Measurements from ENCODE around the gene S100A4.

S100A4 gene

DNA sequence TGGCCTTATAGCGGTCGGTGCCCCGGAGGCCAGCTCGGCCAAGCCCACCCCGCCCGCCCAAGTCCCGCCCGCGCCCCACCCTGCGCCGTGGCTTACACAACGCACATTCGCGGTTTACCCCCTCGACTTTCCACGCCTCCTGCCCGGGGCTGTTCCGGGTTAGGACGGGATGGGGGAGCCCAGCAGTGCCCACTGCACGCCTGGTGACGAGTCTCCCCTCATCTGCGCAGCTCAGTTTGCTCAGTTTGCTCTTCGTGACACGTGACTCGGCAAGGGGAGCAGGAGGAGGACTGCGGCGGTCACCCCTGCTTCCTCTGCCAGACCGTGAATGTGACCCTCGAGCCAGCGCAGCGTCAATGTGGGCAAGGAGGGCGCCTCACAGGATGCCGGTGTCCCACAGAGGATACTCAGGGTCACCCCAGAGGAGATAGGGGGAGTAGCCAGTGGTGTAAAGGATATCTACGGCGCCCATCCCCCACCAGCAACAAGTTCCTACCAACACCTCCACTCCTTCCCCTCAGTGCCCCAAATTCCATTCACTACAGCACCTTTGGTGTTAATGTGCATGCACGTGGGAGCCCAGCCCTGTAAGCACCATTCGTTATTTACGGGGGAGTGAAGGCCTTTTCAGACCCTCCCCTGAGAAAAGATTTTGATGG, 9.5 kb downstream of the S100A4 start:
- Histone ChIP-seq H3K4me1 (ENCODE audit: low read depth, poor library complexity, severe bottlenecking) (peaks cover 16% of the 10 kb centered on the region), H4K20me1 (ENCODE audit: insufficient read depth) (no peaks in the 10 kb centered on the region), H3K9ac (peak overlapping the region; percentile 76), H3K4me2 (peak overlapping the region; percentile 91), H3K79me2 (ENCODE audit: insufficient read depth, low read depth) (no peaks in the 10 kb centered on the region), H3K27me3 (ENCODE audit: insufficient read depth, low read depth) (no peaks in the 10 kb centered on the region), H3K36me3 (ENCODE audit: insufficient read depth) (no peaks in the 10 kb centered on the region), H3K27ac (peak overlapping the region; percentile 58), H3K4me3 (IDR thresholded peaks at IDR 0.05; ENCODE audit: insufficient read depth, low read depth, low read length) (peak overlapping the region; percentile 95), H2AFZ (ENCODE audit: low read depth) (peak overlapping the region; percentile 84)
- TF ChIP-seq, protein P1, sequence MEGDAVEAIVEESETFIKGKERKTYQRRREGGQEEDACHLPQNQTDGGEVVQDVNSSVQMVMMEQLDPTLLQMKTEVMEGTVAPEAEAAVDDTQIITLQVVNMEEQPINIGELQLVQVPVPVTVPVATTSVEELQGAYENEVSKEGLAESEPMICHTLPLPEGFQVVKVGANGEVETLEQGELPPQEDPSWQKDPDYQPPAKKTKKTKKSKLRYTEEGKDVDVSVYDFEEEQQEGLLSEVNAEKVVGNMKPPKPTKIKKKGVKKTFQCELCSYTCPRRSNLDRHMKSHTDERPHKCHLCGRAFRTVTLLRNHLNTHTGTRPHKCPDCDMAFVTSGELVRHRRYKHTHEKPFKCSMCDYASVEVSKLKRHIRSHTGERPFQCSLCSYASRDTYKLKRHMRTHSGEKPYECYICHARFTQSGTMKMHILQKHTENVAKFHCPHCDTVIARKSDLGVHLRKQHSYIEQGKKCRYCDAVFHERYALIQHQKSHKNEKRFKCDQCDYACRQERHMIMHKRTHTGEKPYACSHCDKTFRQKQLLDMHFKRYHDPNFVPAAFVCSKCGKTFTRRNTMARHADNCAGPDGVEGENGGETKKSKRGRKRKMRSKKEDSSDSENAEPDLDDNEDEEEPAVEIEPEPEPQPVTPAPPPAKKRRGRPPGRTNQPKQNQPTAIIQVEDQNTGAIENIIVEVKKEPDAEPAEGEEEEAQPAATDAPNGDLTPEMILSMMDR (conservative IDR thresholded peaks at IDR 0.05; ENCODE audit: low read depth, low read length), result no peak

- Histone ChIP-seq H3K4me1 (ENCODE audit: low read depth, poor library complexity, severe bottlenecking) (peaks cover 16% of the 10 kb centered on the region), H4K20me1 (ENCODE audit: insufficient read depth) (no peaks in the 10 kb centered on the region), H3K79me2 (ENCODE audit: insufficient read depth, low read depth) (no peaks in the 10 kb centered on the region), H3K4me2 (peak within 1 kb of the TSS; percentile 91), H3K36me3 (ENCODE audit: insufficient read depth) (no peaks in the 10 kb centered on the region), H3K9ac (peak within 1 kb of the TSS; percentile 76), H3K27me3 (ENCODE audit: insufficient read depth, low read depth) (no peaks in the 10 kb centered on the region), H2AFZ (ENCODE audit: low read depth) (peak within 1 kb of the TSS; percentile 84), H3K4me3 (IDR thresholded peaks at IDR 0.05; ENCODE audit: insufficient read depth, low read depth, low read length) (peak within 1 kb of the TSS; percentile 95), H3K27ac (peak within 1 kb of the TSS; percentile 58)
- TF ChIP-seq, protein P1 (conservative IDR thresholded peaks at IDR 0.05; ENCODE audit: low read depth, low read length), result no peak
These were observed 10.2 kb downstream of the S100A4 start, which contains the start of gene S100A6 for GRCh38 chr1:153535242-153536011. Gene S100A6, minus strand, starts transcription at chr1:153535991. Its CDS starts 652 bp downstream, at chr1:153535339.

- peak overlapping the region; percentile 74 for H3K4me2 ChIP-seq
- H3K4me1 ChIP-seq (ENCODE audit: low read depth, poor library complexity, severe bottlenecking), result peaks cover 16% of the 10 kb centered on the region
- peak overlapping the region; percentile 76; the same call in 1 of the 2 replicates for H3K9ac ChIP-seq
- H3K4me3 ChIP-seq (IDR thresholded peaks at IDR 0.05; ENCODE audit: insufficient read depth, low read depth, low read length), result no peak overlapping the region
- H4K20me1 ChIP-seq (ENCODE audit: insufficient read depth), result no peaks in the 10 kb centered on the region
- H3K27me3 ChIP-seq (ENCODE audit: insufficient read depth, low read depth), result no peaks in the 10 kb centered on the region
- no peak overlapping the region for H3K27ac ChIP-seq
- TF ChIP-seq, protein P1 (conservative IDR thresholded peaks at IDR 0.05; ENCODE audit: low read depth, low read length), result no peak
- H2AFZ ChIP-seq (ENCODE audit: low read depth), result peak overlapping the region; percentile 75; the same call in 1 of the 2 replicates
- no peaks in the 10 kb centered on the region for H3K36me3 ChIP-seq (ENCODE audit: insufficient read depth)
- H3K79me2 ChIP-seq (ENCODE audit: insufficient read depth, low read depth), result no peaks in the 10 kb centered on the region
These were observed 10.7 kb downstream of the S100A4 start for GRCh38 chr1:153534925-153535241.

GRCh38 chr1:153534226-153534924, 11.2 kb downstream of the S100A4 start:
- Histone ChIP-seq H3K4me1 (ENCODE audit: low read depth, poor library complexity, severe bottlenecking) (peaks cover 16% of the 10 kb centered on the region), H3K4me3 (IDR thresholded peaks at IDR 0.05; ENCODE audit: insufficient read depth, low read depth, low read length) (no peak overlapping the region), H3K79me2 (ENCODE audit: insufficient read depth, low read depth) (no peaks in the 10 kb centered on the region), H3K36me3 (ENCODE audit: insufficient read depth) (no peaks in the 10 kb centered on the region), H3K27ac (no peak overlapping the region), H4K20me1 (ENCODE audit: insufficient read depth) (no peaks in the 10 kb centered on the region), H2AFZ (ENCODE audit: low read depth) (no peak overlapping the region), H3K4me2 (no peak overlapping the region; the same call in 1 of the 2 replicates), H3K9ac (no peak overlapping the region), H3K27me3 (ENCODE audit: insufficient read depth, low read depth) (no peaks in the 10 kb centered on the region)
- TF ChIP-seq, protein P1 (conservative IDR thresholded peaks at IDR 0.05; ENCODE audit: low read depth, low read length), result no peak

Data from KMS-11 (cell line).